HuH-7.5 (cell line): ENCODE data around the gene IL1RAP.
A peak's percentile ranks its signal among the peaks of the same experiment; 100 is the strongest.
"Not testable (repeated sequence)": the region's sequence is repeated elsewhere in the genome, so short reads cannot be mapped to it uniquely, and the experiment has no call there.

ENCODE experiments used
- DNase-seq: peaks from one replicate; pipeline ENCODE4 v3.0.0; 2011; ENCODE audit warnings: low spot score

The IL1RAP gene

DNA sequence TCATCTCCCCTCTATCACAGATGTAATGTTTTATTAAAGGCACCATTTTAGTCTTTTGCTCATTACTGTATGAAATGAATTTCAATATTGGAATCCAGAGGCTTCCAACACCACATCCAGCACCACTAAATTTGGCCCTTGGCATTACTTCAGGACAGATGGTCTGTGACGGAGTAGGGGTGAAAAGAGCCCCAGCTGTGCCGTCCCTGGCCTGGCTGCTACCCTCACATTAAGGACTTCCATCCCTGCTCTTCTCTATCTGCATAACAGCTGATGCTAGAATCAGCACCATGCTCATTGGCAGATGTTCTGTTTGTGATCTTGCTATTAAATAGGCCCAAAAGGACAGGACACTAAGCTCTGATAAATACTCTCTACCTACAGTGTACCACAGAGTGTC is 152.9 kb downstream of the IL1RAP start:
- DNase-seq: no peak

DNA sequence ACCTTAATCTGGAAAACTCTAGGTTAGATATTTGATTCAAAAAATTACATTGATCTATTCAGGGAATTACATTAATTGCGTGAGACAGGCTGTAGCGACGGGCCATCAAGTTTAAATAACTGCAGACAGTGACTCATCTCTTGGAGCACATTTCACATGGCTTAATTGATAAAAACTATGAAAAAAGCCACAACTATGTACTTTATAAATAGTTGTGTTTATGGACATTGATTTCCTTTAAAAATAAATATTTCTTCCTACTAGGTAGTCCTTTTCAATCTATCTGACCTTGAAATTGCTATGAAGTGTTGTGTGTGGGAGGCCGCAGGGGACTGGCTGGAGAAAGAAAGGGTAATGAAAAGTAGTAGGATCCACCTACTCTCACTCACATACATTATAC is 157.8 kb downstream of the IL1RAP start:
- no peak for DNase-seq

DNA sequence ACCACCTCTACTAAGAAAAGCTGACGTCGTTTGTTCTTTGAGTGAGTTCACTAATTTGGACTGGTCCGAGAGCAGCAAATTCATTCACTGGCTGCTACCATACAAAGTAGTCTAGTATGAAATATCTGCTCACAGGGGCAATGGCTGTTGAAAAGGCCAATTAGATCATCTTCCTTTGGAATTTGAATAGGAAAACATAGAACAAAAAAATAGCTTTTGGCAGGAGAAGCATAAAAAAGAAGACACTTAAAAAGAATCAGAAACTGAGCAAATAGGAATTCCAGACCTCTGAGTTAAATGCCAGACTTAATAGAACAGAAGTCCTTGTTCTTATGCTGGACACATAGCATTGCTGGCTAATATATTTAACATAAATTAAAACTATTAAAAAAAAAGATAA is 159.3 kb downstream of the IL1RAP start:
- no peak for DNase-seq

DNA sequence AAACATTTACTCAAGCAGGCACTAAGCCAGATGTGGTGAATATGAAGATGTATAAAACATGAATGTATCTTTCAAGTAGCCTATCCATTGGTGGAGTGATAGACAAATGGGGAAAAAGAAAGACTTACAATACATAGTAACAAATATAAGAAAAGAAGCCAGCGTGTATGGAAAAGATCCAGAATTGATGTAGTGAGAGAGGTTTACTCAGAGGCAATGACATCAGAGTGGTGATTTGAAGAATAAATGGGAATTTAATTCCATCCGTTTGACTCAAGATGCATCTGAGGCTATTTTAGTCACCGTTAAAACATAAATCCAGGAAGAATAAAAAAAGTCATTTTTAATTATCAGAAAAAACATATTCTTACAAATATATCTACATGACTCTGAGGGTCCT is 162.6 kb downstream of the IL1RAP start:
- DNase-seq: no peak

DNA sequence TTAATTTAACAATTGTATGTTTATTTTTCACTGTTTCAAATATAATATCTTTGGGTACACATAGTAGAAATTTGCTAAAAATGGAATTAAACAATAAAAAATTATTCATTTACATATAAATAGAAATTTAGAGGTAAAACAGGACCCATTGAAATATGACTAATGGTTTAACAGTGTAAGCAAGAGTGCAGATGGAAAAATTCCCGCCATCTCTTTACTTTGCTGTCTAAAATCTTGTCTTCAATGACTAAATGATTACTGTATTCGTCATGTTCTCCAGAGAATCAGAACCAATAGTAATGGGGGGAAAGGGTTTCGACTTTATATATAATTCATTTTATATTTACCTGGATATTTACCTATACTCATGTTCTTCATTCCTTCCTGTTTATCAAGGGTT is 163.1 kb downstream of the IL1RAP start:
- no peak for DNase-seq

DNA sequence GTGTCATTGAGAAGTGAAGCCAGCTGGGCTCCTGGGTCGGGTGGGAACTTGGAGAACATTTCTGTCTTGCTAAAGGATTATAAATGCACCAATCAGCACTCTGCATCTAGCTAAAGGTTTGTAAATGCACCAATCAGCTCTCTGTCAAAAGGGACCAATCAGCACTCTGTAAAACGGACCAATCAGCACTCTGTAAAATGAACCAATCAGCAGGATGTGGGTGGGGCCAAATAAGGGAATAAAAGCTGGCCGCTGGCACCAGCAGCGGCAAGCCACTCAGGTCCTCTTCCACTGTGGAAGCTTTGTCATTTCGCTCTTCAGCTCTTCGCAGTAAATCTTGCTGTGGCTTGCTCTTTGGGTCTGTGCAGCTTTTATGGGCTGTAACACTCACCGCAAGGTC is 164.0 kb downstream of the IL1RAP start:
- not testable (repeated sequence) for DNase-seq

DNA sequence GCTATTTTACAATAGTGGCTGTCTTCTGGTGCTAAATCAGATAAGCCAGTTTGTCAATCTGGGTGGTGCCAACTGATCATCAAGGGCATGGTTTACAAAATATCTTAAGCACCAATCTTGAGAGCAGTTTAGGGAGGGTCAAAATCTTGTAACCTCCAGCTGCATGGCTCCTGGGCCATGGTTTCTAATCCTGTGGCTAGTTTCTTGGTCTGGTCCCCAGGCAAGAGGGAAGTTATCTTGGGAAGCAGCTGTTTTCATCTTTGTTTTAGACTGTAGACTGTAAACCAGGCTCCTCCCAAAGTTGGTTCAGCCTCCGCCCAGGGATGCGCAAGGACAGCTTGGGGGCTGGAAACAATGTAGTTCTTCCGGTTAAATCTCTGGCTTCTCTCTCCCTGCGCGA is 166.8 kb downstream of the IL1RAP start:
- no peak for DNase-seq

DNA sequence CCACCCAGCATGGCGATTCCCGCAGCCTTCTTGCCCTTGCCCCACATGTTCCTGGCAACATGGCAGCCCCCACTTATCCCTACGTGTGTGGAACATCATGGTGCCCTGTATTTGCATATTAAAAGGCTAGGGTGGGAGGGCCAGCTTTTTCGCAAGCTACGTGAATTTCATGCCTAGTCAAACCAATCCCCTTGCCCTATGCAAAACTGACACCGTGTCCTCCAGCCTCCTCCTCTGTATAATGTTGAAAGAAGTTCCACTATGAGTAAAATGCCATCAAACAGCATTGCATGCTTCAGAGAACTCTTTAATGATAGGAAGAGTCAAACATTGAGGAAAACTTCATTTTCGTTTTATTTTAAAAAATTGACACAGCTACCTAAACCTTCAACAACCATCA is 170.9 kb downstream of the IL1RAP start:
- DNase-seq: no peak

DNA sequence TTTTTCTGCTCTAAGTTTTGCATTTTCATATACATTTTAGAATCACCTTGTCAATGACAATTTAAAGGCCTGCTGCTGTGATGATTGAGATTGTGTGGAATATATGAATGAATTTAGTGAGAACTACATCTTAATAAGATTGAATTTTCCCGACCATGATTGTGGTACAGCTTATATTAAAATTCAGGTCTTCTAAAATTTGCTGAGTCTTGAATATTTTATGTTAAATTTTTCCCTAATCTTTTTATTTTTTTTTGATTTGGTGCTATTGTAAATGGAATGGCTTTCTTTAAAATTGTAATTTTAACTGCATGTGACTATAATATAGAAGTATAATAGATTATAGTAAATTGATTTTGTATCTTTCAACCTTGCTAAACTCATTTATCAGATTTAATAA is 172.1 kb downstream of the IL1RAP start:
- no peak for DNase-seq

DNA sequence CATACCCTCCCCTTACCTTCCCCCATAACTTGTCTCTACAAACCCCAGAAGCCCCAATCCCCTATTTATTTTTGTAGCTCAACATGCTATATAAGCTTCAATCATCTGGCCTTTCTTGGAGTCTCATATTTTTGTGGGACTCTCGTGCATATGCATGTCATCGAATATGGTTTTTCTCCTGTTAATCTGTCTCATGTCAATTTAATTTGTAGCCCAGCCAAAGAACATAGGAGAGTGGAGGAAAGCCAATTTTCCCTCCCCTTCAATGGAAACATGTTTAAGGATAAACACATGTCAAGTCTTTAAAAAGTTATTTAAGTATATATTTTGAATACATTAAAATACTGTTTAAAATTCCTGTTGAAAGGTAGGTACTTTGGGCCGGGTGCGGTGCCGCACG is 176.4 kb downstream of the IL1RAP start:
- DNase-seq: no peak

DNA sequence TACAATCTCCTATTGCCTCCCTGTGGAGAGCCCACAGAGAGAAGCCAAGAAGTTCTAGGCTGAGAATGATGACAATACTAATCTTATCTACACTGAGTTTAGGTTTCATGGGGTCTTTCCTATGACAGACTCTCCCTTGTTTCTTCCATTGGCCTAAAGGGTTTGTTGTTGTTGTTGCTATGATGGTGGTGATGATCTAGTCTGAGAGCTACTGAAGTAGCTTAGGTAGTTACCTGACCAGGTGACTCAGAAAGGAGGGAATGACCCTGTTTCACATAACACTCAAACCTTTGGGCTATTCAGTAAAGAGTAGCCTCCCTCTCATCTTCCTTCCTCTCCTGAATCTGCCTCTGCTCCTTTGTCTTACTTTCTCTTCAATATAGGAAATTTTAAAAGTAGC is 178.4 kb downstream of the IL1RAP start:
- no peak for DNase-seq

DNA sequence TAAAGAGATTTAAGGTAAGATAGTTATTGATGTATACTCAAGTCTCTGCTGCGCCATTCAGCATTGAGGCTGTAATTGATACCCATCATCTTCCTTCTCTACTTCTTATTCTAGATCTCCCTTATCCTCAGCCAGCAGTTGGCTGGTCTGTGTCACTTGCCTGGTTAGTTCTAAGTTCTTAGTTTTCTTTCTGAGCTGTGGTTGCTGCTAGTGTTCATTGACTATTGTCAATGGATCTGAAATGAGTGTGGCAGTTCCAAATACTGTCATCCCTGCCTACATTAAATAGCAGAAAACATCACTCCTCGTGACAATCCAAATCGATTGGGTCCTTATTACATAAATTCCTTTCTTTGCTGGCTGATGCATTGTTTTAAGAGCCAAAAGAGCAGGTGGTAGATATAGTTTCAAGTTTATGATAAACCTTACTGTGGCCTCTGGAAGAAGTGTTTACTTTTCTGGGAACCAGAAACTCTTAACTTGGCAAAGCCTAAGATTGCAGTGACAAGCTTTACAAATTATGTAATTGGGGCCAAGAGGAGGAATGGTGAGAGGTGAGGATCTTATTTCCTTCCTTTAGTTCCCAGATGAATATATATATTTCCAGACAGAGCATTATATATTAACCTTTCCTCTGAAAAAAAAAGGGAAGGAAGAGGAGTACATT is 180.6 kb downstream of the IL1RAP start:
- no peak for DNase-seq

DNA sequence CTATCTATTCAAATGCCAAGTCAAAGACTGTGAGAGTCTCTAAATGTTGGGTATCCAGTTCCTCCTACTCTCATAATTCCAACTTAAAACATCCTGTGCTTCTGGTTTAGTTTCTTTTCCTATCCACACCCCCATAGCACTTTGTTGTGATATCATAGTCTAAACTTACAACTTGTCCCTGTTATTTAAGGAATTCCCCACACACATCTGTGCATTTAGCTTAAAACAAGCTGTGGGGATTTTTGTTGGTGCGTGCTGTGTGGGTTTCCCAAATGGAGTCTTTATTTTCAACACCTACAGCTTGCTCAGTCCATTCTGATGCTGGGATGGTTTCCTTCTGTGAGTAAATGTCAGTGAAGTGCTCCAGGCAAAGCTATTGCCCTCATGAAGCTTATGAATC is 181.3 kb downstream of the IL1RAP start:
- DNase-seq: no peak

DNA sequence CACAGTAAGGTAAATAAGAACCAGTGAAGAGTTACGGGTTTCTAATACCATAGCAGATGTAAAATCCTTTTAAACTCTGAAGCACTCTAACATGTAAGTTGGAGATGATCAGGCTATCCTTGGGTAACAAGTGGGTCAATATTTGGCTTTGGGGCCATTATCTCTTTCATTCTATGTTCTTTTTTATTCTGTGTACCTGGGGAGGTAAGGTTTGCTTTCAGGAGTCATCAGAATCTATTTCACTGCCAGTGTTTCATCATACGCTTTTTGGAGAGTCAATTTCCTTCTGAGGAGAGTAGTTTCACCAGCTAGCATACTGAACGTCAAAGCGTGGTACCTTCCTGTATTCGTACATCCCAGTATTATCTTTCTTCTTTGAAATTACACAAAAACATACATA is 182.1 kb downstream of the IL1RAP start:
- DNase-seq: no peak

DNA sequence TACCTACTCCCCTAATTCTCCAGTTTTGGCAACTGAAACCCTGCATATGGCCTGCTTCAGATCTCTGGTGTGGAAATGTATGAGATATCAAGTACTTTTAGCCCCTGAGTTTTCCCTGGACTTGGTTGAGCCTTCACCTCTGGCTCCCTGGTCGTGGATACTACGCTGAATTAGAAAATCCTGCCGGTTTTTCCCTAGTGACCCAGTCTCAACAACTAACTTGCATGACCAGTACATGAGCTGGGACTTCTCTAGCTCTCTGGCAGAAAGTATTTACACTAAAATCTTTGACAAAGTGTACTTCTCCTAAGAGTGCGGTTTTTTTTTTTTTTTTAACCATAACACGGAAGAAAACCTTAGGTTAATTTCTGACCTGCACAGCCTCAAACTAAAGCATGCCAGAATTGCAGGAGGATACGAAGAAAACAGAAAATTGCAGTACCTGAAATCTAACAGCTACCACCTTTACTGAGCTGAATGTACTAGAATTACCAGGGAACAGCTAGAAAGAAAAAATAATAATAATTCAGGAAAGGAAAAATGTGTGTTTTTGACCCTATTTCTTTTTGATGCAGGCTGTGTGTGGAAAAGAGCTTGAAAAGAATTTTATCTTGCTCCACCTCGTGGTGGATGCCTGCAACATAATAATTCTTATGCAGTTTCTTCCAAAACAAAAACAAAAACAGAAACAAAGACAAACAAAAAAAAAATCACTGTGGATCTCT is 183.1 kb downstream of the IL1RAP start:
- DNase-seq: no peak

DNA sequence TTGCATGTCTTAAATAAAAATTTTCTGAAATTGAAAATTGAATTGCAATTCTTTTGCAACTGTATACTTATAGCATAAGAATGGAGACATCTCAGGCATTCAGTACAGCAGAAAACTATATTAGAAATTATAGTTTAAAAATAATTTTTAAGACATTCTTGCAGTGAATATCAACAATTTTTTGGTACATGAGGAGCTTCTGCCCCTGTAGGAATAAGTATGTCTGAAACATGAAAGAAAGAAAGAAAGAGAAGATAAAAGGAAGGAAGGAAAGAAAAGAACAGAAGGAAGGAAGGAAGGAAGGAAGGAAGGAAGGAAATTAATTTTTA is 183.6 kb downstream of the IL1RAP start:
- DNase-seq: no peak

DNA sequence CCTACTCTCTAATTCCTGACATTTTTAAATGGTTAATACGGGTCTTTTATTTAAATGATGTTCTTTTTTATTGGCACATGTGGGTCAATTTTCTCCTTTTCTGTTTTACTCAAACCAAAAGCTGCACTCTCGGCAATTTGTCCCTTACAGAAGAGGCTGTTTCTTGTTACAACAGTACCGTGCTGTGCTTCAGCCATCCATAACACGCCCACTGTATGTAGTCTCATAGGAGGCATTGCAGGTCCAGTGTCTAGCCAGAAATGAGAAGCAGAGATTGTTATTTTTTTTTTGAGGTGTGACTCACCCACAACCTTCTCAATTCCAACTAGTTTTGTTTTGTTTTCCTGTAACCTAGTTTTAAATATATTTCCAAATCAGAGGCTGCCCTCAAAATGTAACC is 184.0 kb downstream of the IL1RAP start:
- DNase-seq: no peak

DNA sequence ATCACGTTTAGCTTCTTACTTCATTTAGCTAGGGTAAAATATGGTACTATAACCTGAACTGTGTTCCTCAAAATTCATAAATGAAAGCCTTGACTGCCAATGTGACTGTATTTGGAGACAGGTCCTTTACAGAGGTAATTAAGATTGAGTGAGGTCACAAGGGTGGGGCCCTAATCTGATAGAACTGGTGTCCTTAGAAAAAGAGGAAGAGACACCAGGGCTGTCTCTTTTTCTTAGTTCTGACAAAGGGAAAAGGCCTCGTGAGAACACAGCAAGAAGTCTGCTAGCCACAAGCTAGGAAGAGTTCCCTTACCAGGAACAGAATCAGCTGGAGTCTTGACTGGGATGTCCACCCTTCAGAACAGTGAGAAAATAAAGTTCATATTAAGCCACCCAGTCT is 185.9 kb downstream of the IL1RAP start:
- DNase-seq: no peak

DNA sequence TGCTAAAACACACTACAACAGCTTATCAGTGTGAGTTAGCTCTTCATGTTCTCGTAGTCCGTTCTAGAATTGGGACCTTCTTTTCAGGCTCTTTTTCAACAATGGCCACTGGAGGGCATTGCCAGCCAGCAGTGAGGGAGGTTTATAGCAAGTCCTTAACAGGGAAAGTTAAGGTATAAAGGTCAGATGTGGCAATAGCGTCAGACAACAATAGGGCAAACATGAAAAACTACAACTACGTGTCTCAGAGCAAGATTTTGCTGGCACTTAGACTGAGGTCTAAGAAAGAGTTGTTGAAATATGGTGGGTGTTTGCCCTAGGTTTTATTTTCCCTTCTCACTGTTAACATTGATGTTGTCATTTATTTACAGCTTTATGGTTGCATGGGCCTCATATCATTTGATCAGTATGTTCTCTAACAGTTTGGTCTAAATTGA is 187.2 kb downstream of the IL1RAP start:
- peak; percentile 19 for DNase-seq

DNA sequence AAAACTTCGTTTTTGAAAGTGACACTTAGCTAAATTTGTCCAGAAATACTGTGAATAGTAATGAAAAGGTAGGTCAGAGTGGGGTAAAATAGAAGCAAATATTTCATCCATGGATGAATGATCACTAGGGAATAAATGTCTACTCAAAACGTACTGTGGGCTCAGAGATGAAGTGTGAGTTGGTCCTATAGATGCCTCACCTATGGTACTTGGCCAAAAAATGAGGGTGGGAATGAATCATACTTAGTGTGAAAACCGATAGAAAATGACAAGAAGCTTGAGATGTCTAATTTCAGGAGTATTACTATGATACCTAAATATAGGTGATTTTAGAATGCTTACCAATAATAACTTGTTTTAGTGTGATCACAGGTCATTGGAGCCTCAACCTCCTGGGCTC is 192.7 kb downstream of the IL1RAP start:
- DNase-seq: no peak
